ENCODE measurements around the gene GLYR1.
A peak's percentile ranks its signal among the peaks of the same experiment; 100 is the strongest.

Gene GLYR1

GRCh38 chr16:4813251-4814003 is 33.7 kb downstream of the GLYR1 start:
- Histone ChIP-seq H3K27me3 (ENCODE audit: control insufficient read depth, insufficient read depth, low read length) (no peaks in the 10 kb centered on the region), H3K4me1 (ENCODE audit: control insufficient read depth, insufficient read depth, low read length) (no peaks in the 10 kb centered on the region), H3K9me3 (ENCODE audit: control insufficient read depth, insufficient read depth, low read length) (no peaks in the 10 kb centered on the region), H3K36me3 (ENCODE audit: control insufficient read depth, insufficient read depth, low read length) (peaks cover 38% of the 10 kb centered on the region), H3K4me3 (ENCODE audit: low read depth, low read length) (no peak overlapping the region), H3K9ac (ENCODE audit: low read depth, low read length) (no peak overlapping the region)

- Histone ChIP-seq H3K4me1 (ENCODE audit: control insufficient read depth, insufficient read depth, low read length) (no peaks in the 10 kb centered on the region), H3K4me3 (ENCODE audit: low read depth, low read length) (no peak overlapping the region), H3K9me3 (ENCODE audit: control insufficient read depth, insufficient read depth, low read length) (no peaks in the 10 kb centered on the region), H3K36me3 (ENCODE audit: control insufficient read depth, insufficient read depth, low read length) (peaks cover 36% of the 10 kb centered on the region), H3K27me3 (ENCODE audit: control insufficient read depth, insufficient read depth, low read length) (no peaks in the 10 kb centered on the region), H3K9ac (ENCODE audit: low read depth, low read length) (no peak overlapping the region)
These were observed 35.3 kb downstream of the GLYR1 start for GRCh38 chr16:4811773-4812172.

- H3K36me3 ChIP-seq (ENCODE audit: control insufficient read depth, insufficient read depth, low read length): peaks cover 40% of the 10 kb centered on the region
- H3K9ac ChIP-seq (ENCODE audit: low read depth, low read length): no peak overlapping the region
- no peak overlapping the region for H3K4me3 ChIP-seq (ENCODE audit: low read depth, low read length)
- no peaks in the 10 kb centered on the region for H3K9me3 ChIP-seq (ENCODE audit: control insufficient read depth, insufficient read depth, low read length)
- no peaks in the 10 kb centered on the region for H3K4me1 ChIP-seq (ENCODE audit: control insufficient read depth, insufficient read depth, low read length)
- no peaks in the 10 kb centered on the region for H3K27me3 ChIP-seq (ENCODE audit: control insufficient read depth, insufficient read depth, low read length)
These were observed 35.8 kb downstream of the GLYR1 start for GRCh38 chr16:4811242-4811641.

- Histone ChIP-seq H3K4me1 (ENCODE audit: control insufficient read depth, insufficient read depth, low read length) (no peaks in the 10 kb centered on the region), H3K27me3 (ENCODE audit: control insufficient read depth, insufficient read depth, low read length) (no peaks in the 10 kb centered on the region), H3K4me3 (ENCODE audit: low read depth, low read length) (no peak overlapping the region), H3K9ac (ENCODE audit: low read depth, low read length) (no peak overlapping the region), H3K9me3 (ENCODE audit: control insufficient read depth, insufficient read depth, low read length) (no peaks in the 10 kb centered on the region), H3K36me3 (ENCODE audit: control insufficient read depth, insufficient read depth, low read length) (peaks cover 30% of the 10 kb centered on the region)
These were observed 40.8 kb downstream of the GLYR1 start for GRCh38 chr16:4806280-4806679.

- Histone ChIP-seq H3K9me3 (ENCODE audit: control insufficient read depth, insufficient read depth, low read length) (no peaks in the 10 kb centered on the region), H3K36me3 (ENCODE audit: control insufficient read depth, insufficient read depth, low read length) (peaks cover 29% of the 10 kb centered on the region), H3K27me3 (ENCODE audit: control insufficient read depth, insufficient read depth, low read length) (no peaks in the 10 kb centered on the region), H3K4me1 (ENCODE audit: control insufficient read depth, insufficient read depth, low read length) (no peaks in the 10 kb centered on the region), H3K9ac (ENCODE audit: low read depth, low read length) (no peak overlapping the region), H3K4me3 (ENCODE audit: low read depth, low read length) (no peak overlapping the region)
These were observed 41.9 kb downstream of the GLYR1 start for GRCh38 chr16:4805231-4805630.

GRCh38 chr16:4803898-4804762 is 43.0 kb downstream of the GLYR1 start:
- no peaks in the 10 kb centered on the region for H3K9me3 ChIP-seq (ENCODE audit: control insufficient read depth, insufficient read depth, low read length)
- no peak overlapping the region for H3K4me3 ChIP-seq (ENCODE audit: low read depth, low read length)
- no peak overlapping the region for H3K9ac ChIP-seq (ENCODE audit: low read depth, low read length)
- peaks cover 36% of the 10 kb centered on the region for H3K36me3 ChIP-seq (ENCODE audit: control insufficient read depth, insufficient read depth, low read length)
- H3K27me3 ChIP-seq (ENCODE audit: control insufficient read depth, insufficient read depth, low read length): no peaks in the 10 kb centered on the region
- no peaks in the 10 kb centered on the region for H3K4me1 ChIP-seq (ENCODE audit: control insufficient read depth, insufficient read depth, low read length)

- Histone ChIP-seq H3K9me3 (ENCODE audit: control insufficient read depth, insufficient read depth, low read length) (no peaks in the 10 kb centered on the region), H3K27me3 (ENCODE audit: control insufficient read depth, insufficient read depth, low read length) (no peaks in the 10 kb centered on the region), H3K36me3 (ENCODE audit: control insufficient read depth, insufficient read depth, low read length) (peaks cover 38% of the 10 kb centered on the region), H3K4me1 (ENCODE audit: control insufficient read depth, insufficient read depth, low read length) (no peaks in the 10 kb centered on the region), H3K4me3 (ENCODE audit: low read depth, low read length) (peak overlapping the region; percentile 63), H3K9ac (ENCODE audit: low read depth, low read length) (no peak overlapping the region)
These were observed 43.7 kb downstream of the GLYR1 start for GRCh38 chr16:4803401-4803844.

- no peaks in the 10 kb centered on the region for H3K9me3 ChIP-seq (ENCODE audit: control insufficient read depth, insufficient read depth, low read length)
- H3K9ac ChIP-seq (ENCODE audit: low read depth, low read length): no peak overlapping the region
- no peaks in the 10 kb centered on the region for H3K27me3 ChIP-seq (ENCODE audit: control insufficient read depth, insufficient read depth, low read length)
- peaks cover 34% of the 10 kb centered on the region for H3K36me3 ChIP-seq (ENCODE audit: control insufficient read depth, insufficient read depth, low read length)
- H3K4me3 ChIP-seq (ENCODE audit: low read depth, low read length): peak overlapping the region; percentile 63
- H3K4me1 ChIP-seq (ENCODE audit: control insufficient read depth, insufficient read depth, low read length): no peaks in the 10 kb centered on the region
These were observed 44.3 kb downstream of the GLYR1 start for GRCh38 chr16:4802659-4803287.

- H3K27me3 ChIP-seq (ENCODE audit: control insufficient read depth, insufficient read depth, low read length): no peaks in the 10 kb centered on the region
- H3K9me3 ChIP-seq (ENCODE audit: control insufficient read depth, insufficient read depth, low read length): no peaks in the 10 kb centered on the region
- peak within 1 kb of the TSS; percentile 63 for H3K4me3 ChIP-seq (ENCODE audit: low read depth, low read length)
- peak within 1 kb of the TSS; percentile 65 for H3K9ac ChIP-seq (ENCODE audit: low read depth, low read length)
- peaks cover 34% of the 10 kb centered on the region for H3K36me3 ChIP-seq (ENCODE audit: control insufficient read depth, insufficient read depth, low read length)
- H3K4me1 ChIP-seq (ENCODE audit: control insufficient read depth, insufficient read depth, low read length): no peaks in the 10 kb centered on the region
These were observed 45.0 kb downstream of the GLYR1 start, which contains the start of gene ROGDI for GRCh38 chr16:4801962-4802658. Gene ROGDI (minus strand): TSS chr16:4802633. CDS start chr16:4802571, 62 bp downstream.

GRCh38 chr16:4801051-4801961 is 45.8 kb downstream of the GLYR1 start:
- Histone ChIP-seq H3K4me1 (ENCODE audit: control insufficient read depth, insufficient read depth, low read length) (no peaks in the 10 kb centered on the region), H3K9ac (ENCODE audit: low read depth, low read length) (peak overlapping the region; percentile 65), H3K4me3 (ENCODE audit: low read depth, low read length) (peak overlapping the region; percentile 63), H3K9me3 (ENCODE audit: control insufficient read depth, insufficient read depth, low read length) (no peaks in the 10 kb centered on the region), H3K27me3 (ENCODE audit: control insufficient read depth, insufficient read depth, low read length) (no peaks in the 10 kb centered on the region), H3K36me3 (ENCODE audit: control insufficient read depth, insufficient read depth, low read length) (peaks cover 33% of the 10 kb centered on the region)

All from iPS-15b (cell line).